Tibial nerve (tissue), 4 donors: ENCODE measurements around the gene GREM1. TPM values are rescaled to one million over a fixed set of nuclear protein-coding genes. Genes with fewer than 3 reads are reported as not detected.

ENCODE experiments used
- DNase-seq, 2 donors: peaks; one replicate each; pipeline ENCODE4 v3.0.0-alpha.2; 2019; ENCODE audit warnings: low spot score in 2 of 2
- H3K27ac ChIP-seq, 4 donors: fragments of 200-600 bp; sonication (generic) in 3 of 4; one replicate each; pipeline ENCODE4 v1.5.1; 2017 to 2019; ENCODE audit warnings: mild to moderate bottlenecking in 1 of 4
- H3K27me3 ChIP-seq, 2 donors: fragments of 200-600 bp; sonication (generic) in 1 of 2; one replicate each; pipeline versions ENCODE4 v1.5.1 to v1.6.0; 2017 to 2019
- H3K36me3 ChIP-seq, 3 donors: fragments of 200-600 bp; sonication (generic); one replicate each; pipeline ENCODE4 v1.5.1; 2018 to 2019
- H3K4me1 ChIP-seq, 4 donors: fragments of 200-600 bp; sonication (generic) in 3 of 4; one replicate each; pipeline ENCODE4 v1.5.1; 2017 to 2019
- H3K4me3 ChIP-seq, 4 donors: fragments of 200-600 bp; sonication (generic) in 3 of 4; one replicate each; pipeline ENCODE4 v1.5.1; 2017 to 2019; ENCODE audit warnings: mild to moderate bottlenecking in 1 of 4, moderate library complexity in 1 of 4
- H3K9me3 ChIP-seq, 4 donors: fragments of 200-600 bp; sonication (generic) in 3 of 4; one replicate each; pipeline ENCODE4 v1.5.1; 2017 to 2019
- CTCF ChIP-seq, 5 experiments: fragments of 200-600 bp in 3 of 5; fragments of 450-650 bp in 2 of 5; sonication (generic) in 3 of 5; IDR thresholded peaks; one replicate each; pipeline ENCODE4 v1.5.1; 2016 to 2019; ENCODE audit warnings: antibody characterized with exemption in 5 of 5, mild to moderate bottlenecking in 3 of 5, moderate library complexity in 2 of 5
- EP300 ChIP-seq, 2 donors: sonication (generic); formaldehyde crosslinking; IDR thresholded peaks; one replicate each; pipeline ENCODE4 v1.6.1; 2017; ENCODE audit warnings: antibody characterized with exemption in 2 of 2, mild to moderate bottlenecking in 1 of 2
- POLR2A ChIP-seq, 2 donors: fragments of 450-650 bp; IDR thresholded peaks; one replicate each; pipeline ENCODE4 v1.6.1; 2017; ENCODE audit warnings: antibody characterized with exemption in 2 of 2, mild to moderate bottlenecking in 2 of 2, moderate library complexity in 2 of 2
- WGBS, 2 donors: methylation state at CpG; one replicate each; pipeline ENCODE4 v1.1.5; 2018; 5-methylcytosine and 5-hydroxymethylcytosine counted together
- total RNA-seq, 4 donors: library from RNA; depleted of rRNA; stranded (reverse); fragments of >200 nt; gene quantifications; one replicate each; pipeline ENCODE4 v1.1.0, GENCODE V29; 2016

The GREM1 gene
- total RNA-seq, 4 donors from 2014 or later: 0.30 TPM; not detected in 3

- no peak for TF ChIP-seq POLR2A (IDR thresholded peaks at IDR 0.05)
- TF ChIP-seq EP300 (IDR thresholded peaks at IDR 0.05): peak in 1 of 2 donors; percentile 52
- Histone ChIP-seq H3K27me3 (no peaks in the 10 kb centered on the region), H3K36me3 (no peaks in the 10 kb centered on the region), H3K27ac (no peak overlapping the region), H3K9me3 (no peaks in the 10 kb centered on the region), H3K4me3 (no peak overlapping the region), H3K4me1 (peaks cover 0 to 13% (median 4%) of the 10 kb centered on the region in 4 donors)
- no peak for DNase-seq
- WGBS, 2 donors: 87 to 95% methylated on average over 3 of the region's 3 CpGs
Measured at GRCh38 chr15:32682569-32682968, 35.2 kb upstream of the GREM1 start.

DNA sequence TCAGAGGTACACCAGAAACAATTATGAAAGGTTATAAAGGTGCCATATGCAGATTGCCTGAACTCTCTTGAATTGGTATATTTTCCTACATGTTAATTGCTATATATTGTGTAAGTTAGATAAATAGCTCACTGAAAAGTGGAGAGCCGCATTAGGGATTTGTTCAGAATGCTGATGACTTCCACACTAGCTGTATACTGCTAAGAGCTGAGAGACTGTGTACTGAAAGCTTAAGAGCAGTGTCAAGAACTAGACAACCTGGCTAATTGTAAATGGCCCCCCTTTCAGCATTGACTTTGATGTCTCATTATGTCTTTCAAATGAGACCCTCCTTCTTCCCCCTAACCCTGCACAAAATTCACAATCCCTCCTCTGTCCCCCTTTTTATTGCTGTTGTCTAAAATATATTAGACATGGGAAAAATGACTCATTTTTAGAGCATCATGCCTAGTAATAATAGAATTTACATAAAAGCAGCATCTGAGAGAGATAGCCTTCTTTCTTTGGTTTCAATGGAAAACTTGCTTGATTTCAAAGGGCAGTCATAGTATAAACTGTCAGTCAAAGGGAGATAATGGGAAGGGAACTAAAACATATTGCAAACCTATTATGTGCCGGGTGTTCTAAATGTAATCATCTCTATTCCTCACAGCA lies 34.7 kb upstream of the GREM1 start:
- Histone ChIP-seq H3K36me3 (no peaks in the 10 kb centered on the region), H3K4me3 (no peak overlapping the region), H3K27ac (no peak overlapping the region), H3K27me3 (no peaks in the 10 kb centered on the region), H3K4me1 (peaks cover 0 to 13% (median 4%) of the 10 kb centered on the region in 4 donors), H3K9me3 (no peaks in the 10 kb centered on the region)
- DNase-seq: no peak
- 83 to 98% methylated on average over 2 of the region's 2 CpGs for WGBS, 2 donors
- TF ChIP-seq CTCF (IDR thresholded peaks at IDR 0.05): no peak
- no peak for TF ChIP-seq EP300 (IDR thresholded peaks at IDR 0.05)
- no peak for TF ChIP-seq POLR2A (IDR thresholded peaks at IDR 0.05)

DNA sequence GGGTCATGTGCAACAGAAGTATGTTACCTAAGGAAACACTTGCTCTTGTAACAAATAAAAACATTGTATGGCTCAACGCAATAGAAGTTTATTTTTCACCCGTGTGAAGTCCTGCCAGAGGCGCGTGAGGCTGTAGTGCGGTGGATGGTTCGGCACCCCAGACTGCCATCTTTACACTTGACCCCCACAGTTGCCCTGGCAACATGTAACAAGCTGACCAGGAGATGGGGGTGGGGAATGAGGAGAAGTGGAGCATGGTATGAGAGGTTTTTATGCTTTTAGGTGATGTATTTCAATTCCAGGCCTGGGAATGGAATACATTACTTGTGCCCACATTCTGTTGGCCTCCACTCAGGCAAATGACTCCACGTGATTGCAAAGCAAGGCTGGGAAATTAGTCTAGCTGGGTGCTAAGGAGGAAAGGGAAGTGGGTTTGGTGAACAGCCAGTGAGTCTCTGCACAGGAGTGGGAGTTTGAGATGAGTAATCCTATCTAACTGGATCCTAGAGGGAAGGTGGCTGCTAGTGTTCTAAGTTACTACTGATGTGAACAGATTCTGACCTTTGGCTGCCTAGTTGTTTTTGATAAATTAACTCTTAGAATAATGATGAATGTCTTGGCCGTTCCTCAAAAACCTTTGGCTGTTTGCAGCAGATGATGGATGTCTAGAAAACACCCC lies 33.8 kb upstream of the GREM1 start:
- no peak overlapping the region for H3K27ac ChIP-seq
- no peak for DNase-seq
- no peak overlapping the region for H3K4me3 ChIP-seq
- no peaks in the 10 kb centered on the region for H3K9me3 ChIP-seq
- no peak for TF ChIP-seq POLR2A (IDR thresholded peaks at IDR 0.05)
- TF ChIP-seq EP300 (IDR thresholded peaks at IDR 0.05): no peak
- TF ChIP-seq CTCF (IDR thresholded peaks at IDR 0.05): no peak
- 78 to 80% methylated on average over 8 of the region's 8 CpGs for WGBS, 2 donors
- no peaks in the 10 kb centered on the region for H3K36me3 ChIP-seq
- peaks cover 0 to 13% (median 4%) of the 10 kb centered on the region in 4 donors for H3K4me1 ChIP-seq
- H3K27me3 ChIP-seq: no peaks in the 10 kb centered on the region

GRCh38 chr15:32685576-32685975 lies 32.2 kb upstream of the GREM1 start:
- TF ChIP-seq EP300 (IDR thresholded peaks at IDR 0.05) (no peak), CTCF (IDR thresholded peaks at IDR 0.05) (no peak), POLR2A (IDR thresholded peaks at IDR 0.05) (no peak)
- Histone ChIP-seq H3K36me3 (no peaks in the 10 kb centered on the region), H3K27me3 (no peaks in the 10 kb centered on the region), H3K4me3 (no peak overlapping the region), H3K4me1 (peaks cover 0 to 13% (median 4%) of the 10 kb centered on the region in 4 donors), H3K9me3 (no peaks in the 10 kb centered on the region), H3K27ac (no peak overlapping the region)
- DNase-seq: no peak
- 61 to 75% methylated on average over 1 of the region's 1 CpG for WGBS, 2 donors

GRCh38 chr15:32687556-32687955 lies 30.2 kb upstream of the GREM1 start:
- WGBS, 2 donors: 82 to 94% methylated on average over 5 of the region's 5 CpGs
- Histone ChIP-seq H3K9me3 (no peaks in the 10 kb centered on the region), H3K4me3 (no peak overlapping the region), H3K27ac (no peak overlapping the region), H3K36me3 (no peaks in the 10 kb centered on the region), H3K27me3 (no peaks in the 10 kb centered on the region), H3K4me1 (peaks cover 0 to 10% (median 3%) of the 10 kb centered on the region in 4 donors)
- DNase-seq: no peak
- TF ChIP-seq POLR2A (IDR thresholded peaks at IDR 0.05) (no peak), CTCF (IDR thresholded peaks at IDR 0.05) (no peak), EP300 (IDR thresholded peaks at IDR 0.05) (no peak)
